NCI-H2107 (cell line): ENCODE measurements around the gene PSME4.
A peak's percentile ranks its signal among the peaks of the same experiment; 100 is the strongest.
"Not testable (repeated sequence)": the region's sequence is repeated elsewhere in the genome, so short reads cannot be mapped to it uniquely, and the experiment has no call there.

Experiments used
- DNase-seq: peaks from one replicate; lab custom pipeline; 2025; lab: John Stamatoyannopoulos, UW

The PSME4 gene

DNA sequence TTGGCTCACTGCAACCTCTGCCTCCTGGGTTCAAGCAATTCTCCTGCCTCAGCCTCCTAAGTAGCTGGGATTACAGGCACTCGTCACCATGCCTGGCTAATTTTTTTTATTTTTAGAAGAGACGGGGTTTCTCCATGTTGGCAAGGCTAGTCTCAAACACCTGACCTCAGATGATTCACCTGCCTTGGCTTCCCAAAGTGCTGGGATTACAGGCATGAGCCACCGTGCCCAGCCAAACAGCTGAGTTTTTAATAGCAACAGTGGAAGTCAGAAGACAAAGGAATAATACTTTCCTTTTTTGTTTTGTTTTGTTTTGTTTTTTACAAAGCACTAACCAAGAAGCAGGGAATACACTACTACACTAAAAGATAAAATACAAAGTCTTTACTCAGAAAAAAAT lies 127.9 kb downstream of the PSME4 start:
- DNase-seq = no peak

DNA sequence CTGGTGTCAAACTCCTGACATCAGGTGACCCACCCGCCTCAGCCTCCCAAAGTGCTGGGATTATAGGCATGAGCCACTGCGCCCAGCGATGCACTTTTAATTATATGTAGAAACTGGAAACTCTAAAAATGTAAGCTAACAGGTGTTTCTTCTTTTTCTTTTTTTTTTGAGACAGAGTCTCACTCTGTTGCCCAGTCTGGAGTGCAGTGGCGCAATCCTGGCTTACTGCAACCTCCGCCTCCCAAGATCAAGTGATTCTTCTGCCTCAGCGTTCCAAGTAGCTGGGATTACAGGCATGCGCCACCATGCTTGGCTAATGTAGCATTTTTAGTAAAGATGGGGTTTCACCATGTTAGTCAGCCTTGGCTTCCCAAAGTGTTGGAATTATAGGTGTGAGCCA lies 129.1 kb downstream of the PSME4 start:
- not testable (repeated sequence) for DNase-seq

DNA sequence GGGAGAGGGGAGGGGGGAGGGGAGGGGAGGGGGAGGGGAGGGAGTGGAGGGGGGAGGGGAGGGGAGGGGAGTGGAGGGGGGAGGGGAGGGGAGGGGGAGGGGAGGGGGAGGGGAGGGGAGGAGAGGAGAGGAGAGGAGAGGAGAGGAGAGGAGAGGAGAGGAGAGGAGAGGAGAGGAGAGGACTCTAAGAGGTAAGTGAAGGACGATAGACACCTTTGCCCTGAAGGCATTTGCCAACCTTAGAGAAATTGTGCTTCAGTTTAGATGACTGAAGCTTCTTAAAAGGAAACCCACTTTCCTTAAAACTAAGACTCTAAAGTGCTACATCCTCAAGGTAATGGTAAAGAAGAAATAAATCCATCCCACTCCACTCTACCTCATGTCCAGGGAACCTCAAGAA lies 130.2 kb downstream of the PSME4 start:
- DNase-seq = no peak

DNA sequence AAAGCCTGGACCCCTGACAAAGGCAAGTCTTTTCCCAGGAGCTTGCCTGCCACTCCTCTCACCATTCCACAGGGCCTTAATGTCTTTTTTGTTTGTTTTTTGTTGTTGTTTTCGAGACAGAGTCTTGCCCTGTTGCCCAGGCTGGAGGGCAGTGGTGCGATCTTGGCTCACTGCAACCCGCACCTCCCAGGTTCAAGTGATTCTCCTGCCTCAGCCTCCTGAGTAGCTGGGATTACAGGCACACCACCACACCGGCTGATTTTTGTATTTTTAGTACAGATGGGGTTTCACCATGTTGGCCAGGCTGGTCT lies 140.9 kb downstream of the PSME4 start:
- not testable (repeated sequence) for DNase-seq

DNA sequence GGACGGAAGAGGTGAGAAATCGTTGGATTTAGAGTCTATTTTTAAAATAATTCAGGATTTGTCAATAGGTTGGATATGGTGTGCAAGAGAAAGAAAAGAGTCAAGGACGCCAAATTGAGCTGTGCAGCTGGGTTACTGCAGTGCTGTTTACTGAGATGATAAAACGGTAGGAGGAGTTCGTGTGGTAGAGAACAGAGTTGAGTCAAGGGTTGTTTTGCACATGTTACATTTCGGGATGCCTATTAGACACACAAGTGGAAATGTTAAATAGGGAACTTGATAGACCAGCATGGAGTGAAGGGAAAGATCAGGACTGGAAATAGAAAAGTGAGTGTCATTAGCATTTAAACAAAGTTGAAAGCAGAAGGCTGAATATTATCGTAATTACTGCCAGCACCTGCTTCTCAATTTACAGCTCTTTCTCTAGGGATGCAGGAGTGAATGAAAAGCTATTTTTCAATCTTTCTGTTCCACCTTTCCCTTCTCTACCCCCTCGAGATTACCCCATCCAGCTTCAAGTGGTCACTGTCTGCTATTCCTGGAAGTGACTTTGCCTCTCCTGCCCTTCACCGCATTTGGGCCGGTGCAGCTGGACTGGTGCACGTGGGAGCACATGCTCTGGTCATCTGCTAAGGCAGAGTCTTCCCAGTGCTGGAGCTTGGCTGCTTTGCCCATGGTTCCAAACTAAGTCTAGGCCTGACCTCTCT lies 141.4 kb downstream of the PSME4 start:
- peak; percentile 47 for DNase-seq

DNA sequence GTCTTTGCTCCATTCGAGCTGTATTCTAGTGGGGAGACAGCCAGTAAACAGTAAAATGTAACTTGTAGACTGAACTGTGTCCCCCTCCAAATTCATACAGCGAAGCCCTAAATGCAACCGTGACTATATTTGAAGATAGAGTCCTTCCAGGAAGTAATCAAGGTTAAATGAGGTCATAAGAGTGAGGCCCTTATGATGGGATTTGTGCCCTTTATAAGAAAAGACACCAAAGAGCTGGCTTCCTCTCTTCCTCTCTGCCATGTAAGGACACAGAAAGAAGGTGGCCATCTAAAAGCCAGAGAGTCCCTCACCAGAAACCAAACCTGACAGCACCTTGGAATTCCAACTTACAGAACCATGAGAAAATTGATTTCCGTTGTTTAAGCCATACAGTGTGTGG lies 142.5 kb downstream of the PSME4 start:
- DNase-seq = no peak

DNA sequence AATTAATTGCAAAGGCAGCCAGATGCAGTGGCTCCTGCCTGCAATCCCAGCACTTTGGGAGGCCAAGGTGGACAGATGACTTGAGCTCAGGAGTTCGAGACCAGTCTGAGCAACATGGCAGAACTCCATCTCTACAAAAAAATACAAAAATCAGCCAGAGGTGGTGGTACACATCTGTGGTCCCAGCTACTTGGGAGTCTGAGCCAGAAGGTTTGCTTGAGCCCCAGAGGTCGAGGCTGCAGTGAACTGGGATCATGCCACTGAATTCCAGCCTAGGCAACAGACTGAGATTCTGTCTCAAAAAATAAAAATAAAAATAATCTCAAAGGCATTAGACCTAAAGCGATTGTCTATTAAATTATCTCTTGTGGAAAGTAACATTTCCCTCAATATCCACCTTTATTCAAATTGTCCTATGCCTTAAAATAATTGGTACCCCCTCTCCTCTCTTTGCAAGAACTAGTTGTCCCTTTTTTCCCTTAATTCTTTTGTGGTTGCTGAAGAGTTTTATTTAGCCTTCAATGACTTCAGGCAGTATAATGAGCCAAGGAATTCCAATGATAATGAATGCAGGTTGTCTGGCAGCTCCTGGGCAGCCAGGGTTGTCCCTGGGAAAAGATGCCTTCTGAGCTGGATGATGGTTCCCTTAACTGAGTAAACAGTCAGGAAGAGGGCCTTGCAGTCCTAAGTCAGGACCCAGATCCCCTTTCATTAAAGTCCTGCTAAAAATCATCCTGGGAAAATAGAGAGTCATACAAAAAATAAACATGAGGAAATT lies 143.2 kb downstream of the PSME4 start:
- DNase-seq = no peak

DNA sequence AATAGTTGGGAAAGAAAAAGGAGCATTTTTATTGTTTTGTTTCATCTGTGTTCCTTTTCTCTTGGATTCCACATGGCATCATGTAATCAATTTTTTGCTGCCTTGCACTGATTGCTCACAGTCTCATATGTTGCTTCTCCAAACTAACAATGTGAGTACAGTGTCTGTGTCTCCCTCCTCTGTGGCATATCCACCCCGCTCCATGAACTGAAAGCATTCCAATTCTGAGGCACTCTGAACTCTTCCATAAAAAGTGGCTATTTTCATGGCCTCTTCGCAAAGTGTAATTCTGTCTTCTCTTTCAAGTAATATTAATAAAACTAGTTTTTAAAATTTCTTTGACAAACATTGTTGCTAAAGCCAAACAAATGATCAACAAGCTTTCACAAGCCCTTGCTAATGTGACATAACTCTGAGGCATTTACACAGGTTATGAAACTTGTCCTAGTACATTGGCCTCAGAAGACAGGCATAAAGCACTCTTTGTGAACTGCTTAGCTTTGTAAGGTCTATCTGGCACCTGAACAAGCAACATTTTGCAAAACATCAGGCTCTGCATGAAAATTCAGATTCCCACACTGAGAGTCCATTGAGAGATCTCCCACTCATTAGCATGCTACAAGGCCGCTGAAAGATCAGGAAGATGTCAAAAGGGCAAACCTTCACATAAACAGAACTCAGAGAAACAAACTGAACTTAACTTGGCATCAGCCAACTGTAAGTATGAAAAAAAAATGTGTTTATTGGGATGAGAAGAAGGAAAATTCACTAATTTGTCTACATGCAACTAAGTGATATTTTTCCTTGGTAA lies 144.0 kb downstream of the PSME4 start:
- no peak for DNase-seq

DNA sequence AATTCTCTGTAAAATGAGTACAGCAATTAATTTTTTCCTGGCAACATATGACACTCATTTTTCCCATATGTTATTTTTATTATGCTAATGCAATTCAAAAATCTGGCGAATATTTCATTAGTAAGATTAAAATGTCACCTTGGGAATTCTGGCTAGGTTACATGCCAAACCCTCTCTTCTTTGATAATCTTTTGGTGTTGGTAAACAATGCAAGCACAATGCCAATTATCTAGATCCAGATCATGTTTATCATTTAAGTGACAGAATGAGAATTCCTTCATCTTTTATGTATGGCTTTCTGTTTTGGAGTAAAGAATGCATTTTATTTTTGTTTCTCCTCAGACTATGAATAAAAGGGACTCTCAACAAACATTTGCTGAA lies 144.8 kb downstream of the PSME4 start:
- no peak for DNase-seq

DNA sequence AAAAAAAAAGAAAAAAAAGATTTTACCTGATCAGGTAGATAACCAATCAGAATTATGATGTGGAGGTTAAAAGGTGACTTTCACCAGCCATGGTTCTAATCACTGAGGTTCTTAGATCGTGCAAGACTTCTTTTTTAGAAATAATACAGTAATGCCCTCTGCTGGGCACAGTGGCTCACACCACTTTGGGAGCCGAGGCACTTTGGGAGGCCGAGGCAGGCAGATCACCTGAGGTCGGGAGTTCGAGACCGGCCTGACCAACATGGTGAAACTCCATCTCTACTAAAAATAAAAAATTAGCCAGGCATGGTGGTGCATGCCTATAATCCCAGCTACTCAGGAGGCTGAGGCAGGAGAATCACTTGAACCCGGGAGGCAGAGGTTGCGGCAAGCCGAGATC lies 147.2 kb downstream of the PSME4 start:
- DNase-seq = not testable (repeated sequence)

DNA sequence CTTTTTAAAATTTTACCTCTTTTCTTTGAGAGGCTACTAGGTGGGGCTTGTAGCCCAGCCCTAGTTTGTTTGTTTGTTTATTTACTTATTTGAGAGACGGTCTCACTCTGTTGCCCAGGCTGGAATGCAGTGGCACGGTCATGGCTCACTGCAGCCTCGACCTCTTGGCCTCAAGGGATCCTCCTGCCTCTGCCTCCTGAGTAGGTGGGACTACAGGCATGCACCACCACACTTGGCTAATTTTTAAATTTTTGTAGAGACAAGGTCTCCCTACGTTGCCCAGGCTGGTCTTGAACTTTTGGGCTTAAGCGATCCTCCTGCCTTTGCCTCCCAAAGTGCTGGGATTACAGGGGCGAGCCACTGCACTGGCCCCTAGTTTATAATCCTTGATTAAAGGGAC lies 149.0 kb downstream of the PSME4 start:
- DNase-seq = no peak

DNA sequence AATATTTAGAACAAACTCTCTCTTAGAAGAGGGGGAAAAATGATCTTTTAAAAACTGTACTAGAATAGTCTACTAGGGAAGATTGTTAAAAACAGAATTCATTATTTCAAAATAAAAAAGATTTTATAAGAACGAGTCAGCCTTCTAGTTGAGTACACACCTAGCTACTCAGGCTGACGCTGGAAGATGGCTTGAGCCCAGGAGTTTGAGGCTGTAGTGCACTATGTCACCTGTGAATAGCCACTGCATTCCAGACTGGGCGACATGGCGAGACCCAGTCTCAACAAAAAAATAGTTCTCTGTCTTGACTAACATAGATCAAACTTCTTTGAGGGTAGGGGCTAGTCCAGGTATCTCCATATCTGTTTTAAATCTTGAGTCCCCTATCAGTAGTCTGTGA lies 150.1 kb downstream of the PSME4 start:
- DNase-seq = no peak

DNA sequence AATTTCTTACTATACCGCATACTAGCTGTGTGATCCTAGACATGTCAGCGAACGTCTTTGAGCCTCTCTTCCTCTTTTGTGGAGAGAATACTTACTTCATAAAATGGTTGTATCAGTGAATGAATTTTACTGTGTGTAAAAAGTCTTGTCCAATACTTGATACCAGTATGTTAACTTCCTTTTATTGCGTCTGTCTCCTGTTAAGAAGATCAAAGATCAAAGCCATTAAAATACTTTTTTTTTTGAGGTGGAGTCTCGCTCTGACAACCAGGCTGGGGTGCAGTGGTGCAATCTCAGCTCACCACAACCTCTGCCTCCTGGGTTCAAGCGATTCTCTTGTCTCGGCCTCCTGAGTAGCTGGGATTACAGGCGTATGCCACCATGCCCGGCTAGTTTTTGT lies 150.7 kb downstream of the PSME4 start:
- DNase-seq = no peak

DNA sequence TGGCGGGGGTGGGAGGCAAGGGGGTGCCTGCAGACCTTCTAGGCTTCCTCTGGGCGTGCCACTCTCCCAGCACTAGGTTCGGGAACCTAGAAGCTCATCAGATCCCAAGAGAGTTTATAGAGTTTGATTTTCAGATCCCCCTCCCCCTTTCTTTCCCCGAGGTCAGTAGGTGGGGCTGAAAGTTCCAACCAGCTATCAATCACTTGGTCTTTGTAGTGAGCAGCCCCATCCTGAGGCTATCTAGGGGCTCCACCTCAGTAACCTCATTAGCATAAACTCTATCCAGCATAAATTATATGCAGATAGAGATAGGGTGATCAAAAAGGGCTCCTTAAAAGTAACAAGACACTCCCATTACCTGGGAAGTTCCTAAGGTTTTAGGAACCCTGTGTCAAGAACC lies 151.2 kb downstream of the PSME4 start:
- DNase-seq = no peak

DNA sequence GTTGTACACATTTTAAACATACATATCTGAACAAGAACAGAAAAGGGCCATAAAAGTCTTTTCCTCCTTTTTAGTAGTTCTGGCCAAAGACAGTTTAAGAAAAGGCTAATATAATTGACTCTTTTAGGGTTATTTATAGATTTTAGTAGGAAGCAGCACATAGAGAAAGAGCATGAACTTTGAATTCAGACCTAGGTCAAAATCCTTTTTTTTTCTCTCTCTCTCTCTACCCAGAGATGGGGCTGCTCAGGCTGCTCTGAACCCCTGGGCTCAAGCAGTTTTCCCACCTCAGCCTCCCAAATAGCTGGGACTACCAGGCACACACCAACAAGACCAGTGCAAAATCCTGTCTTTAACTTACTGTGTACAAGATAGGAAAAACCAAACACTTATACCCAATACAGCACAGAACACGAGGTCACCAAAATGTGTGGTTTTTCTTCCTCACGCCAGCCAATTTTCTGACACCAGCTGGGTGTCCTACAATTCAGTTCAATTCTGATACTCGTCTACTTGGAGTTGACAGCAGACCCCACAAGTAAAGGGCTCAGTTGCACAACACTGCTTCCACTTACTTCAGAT lies 151.8 kb downstream of the PSME4 start:
- DNase-seq = no peak
